ENCODE data around the gene ANHX. TPM values are rescaled to one million over a fixed set of nuclear protein-coding genes. Genes with fewer than 3 reads are reported as not detected.
"Not testable (repeated sequence)": the region's sequence is repeated elsewhere in the genome, so short reads cannot be mapped to it uniquely, and the experiment has no call there.

The ANHX gene
- total and polyA plus RNA-seq, 2 donors (not counting 1 experiment from before 2014, with no cell fraction given): not detected

DNA sequence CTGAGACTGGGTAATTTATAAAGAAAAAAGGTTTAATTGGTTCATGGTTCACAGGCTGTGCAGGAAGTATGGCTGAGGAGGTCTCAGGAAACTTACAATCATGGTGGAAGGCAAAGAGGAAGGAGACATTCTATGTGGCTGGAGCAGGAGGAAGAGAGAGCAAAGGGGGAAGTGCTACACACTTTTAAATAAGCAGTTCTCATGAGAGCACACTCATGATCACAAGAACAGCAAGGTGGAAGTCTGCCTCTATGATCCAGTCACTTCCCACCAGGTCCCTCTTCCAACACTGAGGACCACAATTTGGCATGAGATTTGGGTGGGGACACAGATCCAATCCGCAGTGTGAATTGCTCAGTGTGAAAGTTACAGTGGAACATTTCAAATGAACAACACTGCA, 20.2 kb upstream of the ANHX start:
- H3K4me2 ChIP-seq (replicated peaks; ENCODE audit: low read depth, low read length, poor library complexity, severe bottlenecking); H3K9ac ChIP-seq (ENCODE audit: low read length); H3K79me2 ChIP-seq (ENCODE audit: control insufficient read depth, insufficient read depth, low read length); H3K4me3 Mint-ChIP-seq; POLR2A ChIA-PET; H3K36me3 ChIP-seq (replicated peaks in 1 of 2; ENCODE audit: control extremely low read depth in 1 of 2, control insufficient read depth in 1 of 2, extremely low read depth in 1 of 2, insufficient read depth in 2 of 2, low read length in 1 of 2); intact Hi-C loops (cut with micrococcal nuclease); H2AFZ ChIP-seq (ENCODE audit: insufficient read depth, low read depth, low read length, poor library complexity, severe bottlenecking); DNase-seq; ATAC-seq (ENCODE audit: low read depth); H3K27me3 Mint-ChIP-seq; H3K27ac ChIP-seq (ENCODE audit: low read length in 2 of 2); H3K9me3 ChIP-seq (ENCODE audit: control extremely low read depth in 1 of 3, control insufficient read depth in 2 of 3, insufficient read depth in 1 of 3, low read length in 2 of 3); H3K4me3 ChIP-seq (ENCODE audit: control extremely low read depth in 1 of 5, extremely low read depth in 1 of 5, insufficient read depth in 1 of 5, low read depth in 2 of 5, low read length in 4 of 5); H3K4me1 Mint-ChIP-seq; H4K20me1 ChIP-seq (ENCODE audit: control insufficient read depth, insufficient read depth, low read length, poor library complexity, severe bottlenecking); H3K27ac Mint-ChIP-seq; H3K4me1 ChIP-seq (ENCODE audit: control insufficient read depth in 2 of 2, insufficient read depth in 2 of 2, low read length in 2 of 2); H3K27me3 ChIP-seq (replicated peaks in 1 of 4; ENCODE audit: control extremely low read depth in 1 of 4, control insufficient read depth in 3 of 4, insufficient read depth in 4 of 4, low read length in 3 of 4); CTCF ChIA-PET: not testable (repeated sequence)
- WGBS (ENCODE audit: insufficient coverage): no CpG with 5 or more reads among the region's 1 CpG
- peaks cover 10% of the 10 kb centered on the region for H3K9me3 Mint-ChIP-seq (ENCODE audit: insufficient read depth)

DNA sequence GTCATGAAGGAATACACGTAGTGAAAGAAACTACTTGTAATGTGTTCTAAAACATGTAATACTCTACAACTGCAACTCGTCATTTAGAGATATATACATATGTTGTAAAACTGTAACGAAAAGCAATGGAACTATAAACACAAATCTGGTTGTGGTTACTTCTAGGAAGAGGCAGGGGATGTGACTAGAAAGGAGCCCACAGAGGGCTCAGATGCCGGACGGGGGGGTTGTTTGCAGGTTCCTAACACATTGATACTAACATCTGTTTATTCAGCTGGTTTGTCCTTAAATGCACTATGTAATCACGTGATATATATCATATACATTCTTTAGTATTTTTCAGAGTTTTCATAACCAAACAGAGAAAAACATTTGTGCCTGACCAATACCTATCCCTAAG, 16.1 kb upstream of the ANHX start:
- ATAC-seq (ENCODE audit: low read depth) (no peak), DNase-seq (no peak)
- no CpG with 5 or more reads among the region's 6 CpGs for WGBS (ENCODE audit: insufficient coverage)
- Mint-ChIP-seq H3K4me1 (no peaks in the 10 kb centered on the region), H3K9me3 (ENCODE audit: insufficient read depth) (peaks cover 12% of the 10 kb centered on the region), H3K27ac (no peak overlapping the region), H3K4me3 (no peak overlapping the region), H3K27me3 (no peaks in the 10 kb centered on the region)
- no peak overlapping the region for H2AFZ ChIP-seq (ENCODE audit: insufficient read depth, low read depth, low read length, poor library complexity, severe bottlenecking)
- ChIA-PET POLR2A (no interaction called here), CTCF (no interaction called here)
- H3K4me1 ChIP-seq (ENCODE audit: control insufficient read depth in 2 of 2, insufficient read depth in 2 of 2, low read length in 2 of 2): no peaks in the 10 kb centered on the region
- no peak overlapping the region for H3K4me2 ChIP-seq (replicated peaks; ENCODE audit: low read depth, low read length, poor library complexity, severe bottlenecking)
- H3K27me3 ChIP-seq (replicated peaks in 1 of 4; ENCODE audit: control extremely low read depth in 1 of 4, control insufficient read depth in 3 of 4, insufficient read depth in 4 of 4, low read length in 3 of 4): no peaks in the 10 kb centered on the region
- no peak overlapping the region for H3K4me3 ChIP-seq (ENCODE audit: control extremely low read depth in 1 of 5, extremely low read depth in 1 of 5, insufficient read depth in 1 of 5, low read depth in 2 of 5, low read length in 4 of 5)
- TF ChIP-seq, protein P1, sequence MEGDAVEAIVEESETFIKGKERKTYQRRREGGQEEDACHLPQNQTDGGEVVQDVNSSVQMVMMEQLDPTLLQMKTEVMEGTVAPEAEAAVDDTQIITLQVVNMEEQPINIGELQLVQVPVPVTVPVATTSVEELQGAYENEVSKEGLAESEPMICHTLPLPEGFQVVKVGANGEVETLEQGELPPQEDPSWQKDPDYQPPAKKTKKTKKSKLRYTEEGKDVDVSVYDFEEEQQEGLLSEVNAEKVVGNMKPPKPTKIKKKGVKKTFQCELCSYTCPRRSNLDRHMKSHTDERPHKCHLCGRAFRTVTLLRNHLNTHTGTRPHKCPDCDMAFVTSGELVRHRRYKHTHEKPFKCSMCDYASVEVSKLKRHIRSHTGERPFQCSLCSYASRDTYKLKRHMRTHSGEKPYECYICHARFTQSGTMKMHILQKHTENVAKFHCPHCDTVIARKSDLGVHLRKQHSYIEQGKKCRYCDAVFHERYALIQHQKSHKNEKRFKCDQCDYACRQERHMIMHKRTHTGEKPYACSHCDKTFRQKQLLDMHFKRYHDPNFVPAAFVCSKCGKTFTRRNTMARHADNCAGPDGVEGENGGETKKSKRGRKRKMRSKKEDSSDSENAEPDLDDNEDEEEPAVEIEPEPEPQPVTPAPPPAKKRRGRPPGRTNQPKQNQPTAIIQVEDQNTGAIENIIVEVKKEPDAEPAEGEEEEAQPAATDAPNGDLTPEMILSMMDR (IDR thresholded peaks at IDR 0.05): no peak
- no peak for TF ChIP-seq EZH2 (IDR thresholded peaks at IDR 0.05; ENCODE audit: borderline replicate concordance, insufficient read depth, low read depth, low read length, poor library complexity, severe bottlenecking)
- no peak overlapping the region for H3K9ac ChIP-seq (ENCODE audit: low read length)
- H3K27ac ChIP-seq (ENCODE audit: low read length in 2 of 2): no peak overlapping the region
- no peaks in the 10 kb centered on the region for H3K79me2 ChIP-seq (ENCODE audit: control insufficient read depth, insufficient read depth, low read length)
- intact Hi-C loops (cut with micrococcal nuclease): no loop called here
- peaks cover 0 to 6% (median 4%) of the 10 kb centered on the region in 3 donors for H3K9me3 ChIP-seq (ENCODE audit: control extremely low read depth in 1 of 3, control insufficient read depth in 2 of 3, insufficient read depth in 1 of 3, low read length in 2 of 3)
- no peaks in the 10 kb centered on the region for H3K36me3 ChIP-seq (replicated peaks in 1 of 2; ENCODE audit: control extremely low read depth in 1 of 2, control insufficient read depth in 1 of 2, extremely low read depth in 1 of 2, insufficient read depth in 2 of 2, low read length in 1 of 2)
- no peaks in the 10 kb centered on the region for H4K20me1 ChIP-seq (ENCODE audit: control insufficient read depth, insufficient read depth, low read length, poor library complexity, severe bottlenecking)

All from B cell (primary cell).